Activated T-helper 1 cell treated with anti-CD3 and anti-CD28 coated beads, Interleukin-12 subunit alpha, Interleukin-12 subunit beta, Interleukin-2, Interleukin-4 antibody, amounts not matched to agents 30 ng/mL and 10 ng/mL and 1 ng/mL, durations not matched to agents 14 hours and 24 hours and 36 hours (primary cell): ENCODE results near the gene CNN2. TPM values are rescaled to one million over a fixed set of nuclear protein-coding genes. Genes with fewer than 3 reads are reported as not detected.

ENCODE experiments used
- DNase-seq: peaks from one replicate; pipeline ENCODE4 v3.0.0; 2021; ENCODE audit warnings: low spot score
- H3K27ac Mint-ChIP-seq: one replicate; pipeline ENCODE4 v1.8.0; 2021; ENCODE audit warnings: mild to moderate bottlenecking, mixed read lengths
- H3K27me3 Mint-ChIP-seq: one replicate; pipeline ENCODE4 v1.8.0; 2022; ENCODE audit warnings: mild to moderate bottlenecking, moderate library complexity, mixed read lengths; ENCODE audit not compliant: insufficient read depth
- H3K36me3 Mint-ChIP-seq: one replicate; pipeline ENCODE4 v1.8.0; 2021; ENCODE audit warnings: low read depth, mixed read lengths
- H3K4me1 Mint-ChIP-seq: one replicate; pipeline ENCODE4 v1.8.0; 2021; ENCODE audit warnings: low read depth, mixed read lengths
- H3K4me3 Mint-ChIP-seq: one replicate; pipeline ENCODE4 v1.8.0; 2021; ENCODE audit warnings: mild to moderate bottlenecking, moderate library complexity, mixed read lengths
- H3K9me3 Mint-ChIP-seq: one replicate; pipeline ENCODE4 v1.8.0; 2021; ENCODE audit warnings: mixed read lengths
- intact Hi-C: fragments of 100-400 bp; cut with micrococcal nuclease; formaldehyde crosslinking; loops from one replicate; pipeline ENCODE4 v1.15.1; 2024
- total RNA-seq: library from RNA; stranded (reverse); gene quantifications from 2 replicates; pipeline ENCODE4 v1.2.3, GENCODE V29; 2022

The CNN2 gene
- total RNA-seq, 1 donor from 2014 or later = 112 TPM

DNA sequence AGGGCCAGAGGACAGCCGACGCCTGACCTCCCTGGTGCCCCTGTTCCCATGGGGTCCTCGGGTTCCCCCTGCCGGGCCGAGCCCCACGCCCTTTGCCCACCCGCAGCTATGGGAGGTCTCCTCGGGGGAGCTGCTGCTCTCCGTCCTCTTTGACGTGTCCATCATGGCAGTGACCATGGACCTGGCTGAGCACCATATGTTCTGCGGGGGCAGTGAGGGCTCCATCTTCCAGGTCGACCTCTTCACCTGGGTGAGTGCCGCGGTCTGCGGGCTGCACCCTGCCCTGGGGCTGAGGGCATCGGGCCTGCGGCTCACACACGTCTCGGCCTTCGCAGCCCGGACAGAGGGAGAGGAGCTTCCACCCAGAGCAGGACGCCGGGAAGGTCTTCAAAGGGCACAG lies 35.7 kb upstream of the CNN2 start:
- H3K4me1 Mint-ChIP-seq = no peaks in the 10 kb centered on the region
- no peaks in the 10 kb centered on the region for H3K27me3 Mint-ChIP-seq
- DNase-seq = no peak

GRCh38 chr19:991174-991931 lies 35.1 kb upstream of the CNN2 start:
- Mint-ChIP-seq H3K36me3 (peaks cover 9% of the 10 kb centered on the region), H3K27me3 (peaks cover 1% of the 10 kb centered on the region), H3K4me1 (no peaks in the 10 kb centered on the region), H3K4me3 (no peak overlapping the region), H3K9me3 (no peaks in the 10 kb centered on the region), H3K27ac (no peak overlapping the region)
- peak; percentile 26 for DNase-seq
- intact Hi-C loops = loop anchor here (1.0 kb wide), 2 partner anchors 72 to 129 kb away; no protein-coding TSS in a partner anchor

More for the DNA sequence above, 35.7 kb upstream of the CNN2 start:
- no peaks in the 10 kb centered on the region for H3K9me3 Mint-ChIP-seq
- peaks cover 9% of the 10 kb centered on the region for H3K36me3 Mint-ChIP-seq
- H3K4me3 Mint-ChIP-seq = no peak overlapping the region
- no peak overlapping the region for H3K27ac Mint-ChIP-seq
- intact Hi-C loops = loop anchor here (1.0 kb wide), 2 partner anchors 73 to 128 kb away; no protein-coding TSS in a partner anchor

GRCh38 chr19:991932-992669 lies 34.3 kb upstream of the CNN2 start:
- no peak for DNase-seq
- Mint-ChIP-seq H3K4me3 (no peak overlapping the region), H3K27me3 (peaks cover 9% of the 10 kb centered on the region), H3K36me3 (peaks cover 9% of the 10 kb centered on the region), H3K27ac (no peak overlapping the region), H3K9me3 (no peaks in the 10 kb centered on the region), H3K4me1 (no peaks in the 10 kb centered on the region)
- intact Hi-C loops = loop anchor here (1.0 kb wide), 2 partner anchors 71 to 130 kb away; no protein-coding TSS in a partner anchor

DNA sequence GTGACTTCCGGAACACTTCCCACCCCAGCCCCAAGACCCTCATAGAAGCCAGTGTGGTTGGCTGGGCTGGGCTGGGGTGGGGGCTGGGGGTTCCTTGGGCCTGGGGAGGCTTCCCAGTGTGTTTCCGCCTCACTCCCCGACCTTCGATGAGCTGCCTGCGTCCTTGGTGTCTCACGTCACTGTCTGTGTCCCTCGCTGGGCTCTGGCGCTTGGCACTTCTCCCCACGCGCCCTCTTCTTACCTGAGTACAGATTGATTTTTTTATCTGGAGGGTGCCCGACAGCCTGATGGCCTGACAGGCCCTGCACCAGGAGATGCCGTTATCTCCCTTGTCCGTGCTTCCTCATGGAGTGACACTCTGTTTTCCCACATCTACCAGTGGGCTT lies 33.7 kb upstream of the CNN2 start:
- Mint-ChIP-seq H3K9me3 (no peaks in the 10 kb centered on the region), H3K4me3 (no peak overlapping the region), H3K27me3 (peaks cover 13% of the 10 kb centered on the region), H3K4me1 (no peaks in the 10 kb centered on the region), H3K36me3 (peaks cover 9% of the 10 kb centered on the region), H3K27ac (no peak overlapping the region)
- intact Hi-C loops = no loop called here
- no peak for DNase-seq

- Mint-ChIP-seq H3K36me3 (peaks cover 6% of the 10 kb centered on the region), H3K27ac (no peak overlapping the region), H3K4me3 (no peak overlapping the region), H3K4me1 (no peaks in the 10 kb centered on the region), H3K9me3 (no peaks in the 10 kb centered on the region), H3K27me3 (peaks cover 17% of the 10 kb centered on the region)
- DNase-seq = no peak
- intact Hi-C loops = no loop called here
Observed at GRCh38 chr19:993361-993830, 33.0 kb upstream of the CNN2 start.

DNA sequence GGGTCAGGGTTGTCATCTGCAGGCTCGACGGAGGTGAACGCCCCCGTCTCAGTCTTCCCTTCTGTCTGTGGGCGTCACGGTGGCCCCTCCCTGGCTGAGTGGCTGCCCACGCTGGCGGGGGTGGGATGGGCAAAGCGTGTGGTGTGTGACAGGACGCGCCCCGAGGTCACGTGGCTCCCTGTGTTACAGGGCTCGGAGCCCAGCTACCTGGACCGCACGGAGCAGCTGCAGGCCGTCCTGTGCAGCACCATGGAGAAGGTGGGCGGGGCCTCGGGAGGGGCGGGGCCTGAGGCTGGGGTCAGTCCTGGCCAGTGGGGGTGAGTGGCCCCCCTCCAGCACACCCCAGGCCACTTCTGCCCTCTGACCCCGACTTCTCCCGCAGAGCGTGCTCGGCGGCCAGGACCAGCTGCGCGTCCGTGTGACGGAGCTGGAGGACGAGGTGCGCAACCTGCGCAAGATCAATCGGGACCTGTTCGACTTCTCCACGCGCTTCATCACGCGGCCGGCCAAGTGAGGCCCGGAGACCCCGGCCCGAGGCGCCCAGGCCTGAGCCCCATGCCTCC lies 32.5 kb upstream of the CNN2 start:
- Mint-ChIP-seq H3K27ac (no peak overlapping the region), H3K4me3 (no peak overlapping the region), H3K4me1 (no peaks in the 10 kb centered on the region), H3K36me3 (peaks cover 6% of the 10 kb centered on the region), H3K9me3 (no peaks in the 10 kb centered on the region), H3K27me3 (peaks cover 20% of the 10 kb centered on the region)
- DNase-seq = no peak
- intact Hi-C loops = no loop called here

- Mint-ChIP-seq H3K4me3 (no peak overlapping the region), H3K27me3 (peaks cover 26% of the 10 kb centered on the region), H3K4me1 (peaks cover 5% of the 10 kb centered on the region), H3K36me3 (peaks cover 6% of the 10 kb centered on the region), H3K9me3 (no peaks in the 10 kb centered on the region), H3K27ac (no peak overlapping the region)
- no peak for DNase-seq
- intact Hi-C loops = no loop called here
Observed at GRCh38 chr19:994516-994915, 31.9 kb upstream of the CNN2 start.

DNA sequence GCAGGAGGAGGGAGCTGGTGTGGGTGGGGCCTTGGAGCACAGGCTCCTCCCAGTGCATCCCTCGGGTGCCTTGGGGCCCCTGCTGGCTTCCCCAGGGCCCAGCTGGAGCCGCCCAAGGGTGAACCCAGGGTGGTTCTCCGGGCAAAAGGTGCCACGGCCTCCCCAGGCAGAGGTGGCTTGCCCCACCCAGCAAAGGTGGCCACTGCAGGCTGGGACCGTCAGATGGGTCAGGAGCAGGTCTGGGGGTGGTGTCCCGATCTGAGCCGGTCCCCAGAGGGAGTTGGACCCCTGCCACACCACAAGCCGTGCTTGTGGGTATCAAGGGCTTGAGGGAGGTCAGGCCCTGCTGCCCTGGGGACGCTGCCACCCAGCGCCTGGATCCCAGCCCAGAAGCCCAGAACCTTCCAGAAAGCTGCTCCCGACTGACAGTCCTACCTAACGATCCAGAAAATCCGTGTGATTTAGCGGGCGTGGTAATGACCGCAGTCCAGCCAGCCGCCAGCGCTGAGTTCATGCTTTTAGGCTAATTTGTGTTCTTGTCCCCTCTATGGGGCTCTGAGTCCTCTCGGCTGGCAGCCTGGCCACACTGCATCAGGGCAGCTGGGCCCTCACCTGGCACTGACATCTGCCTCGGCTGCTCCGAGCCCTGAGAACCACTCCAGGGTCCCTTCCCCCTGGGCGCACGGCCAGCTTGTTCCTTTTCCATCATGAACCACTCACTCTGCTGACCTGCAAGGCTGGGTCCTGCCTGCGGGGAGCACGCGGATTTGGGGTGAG lies 31.2 kb upstream of the CNN2 start:
- intact Hi-C loops = no loop called here
- no peak overlapping the region for H3K27ac Mint-ChIP-seq
- no peaks in the 10 kb centered on the region for H3K9me3 Mint-ChIP-seq
- no peak for DNase-seq
- no peak overlapping the region for H3K4me3 Mint-ChIP-seq
- peaks cover 6% of the 10 kb centered on the region for H3K36me3 Mint-ChIP-seq
- H3K4me1 Mint-ChIP-seq = peaks cover 5% of the 10 kb centered on the region
- H3K27me3 Mint-ChIP-seq = peaks cover 30% of the 10 kb centered on the region

- Mint-ChIP-seq H3K4me1 (peaks cover 5% of the 10 kb centered on the region), H3K27me3 (peaks cover 33% of the 10 kb centered on the region), H3K9me3 (no peaks in the 10 kb centered on the region), H3K36me3 (peaks cover 6% of the 10 kb centered on the region), H3K27ac (no peak overlapping the region), H3K4me3 (peak overlapping the region; percentile 47)
- intact Hi-C loops = no loop called here
- DNase-seq = peak; percentile 69
Observed at GRCh38 chr19:996051-996838, 30.2 kb upstream of the CNN2 start.

- Mint-ChIP-seq H3K4me1 (peaks cover 5% of the 10 kb centered on the region), H3K4me3 (no peak overlapping the region), H3K9me3 (no peaks in the 10 kb centered on the region), H3K36me3 (peaks cover 4% of the 10 kb centered on the region), H3K27me3 (peaks cover 38% of the 10 kb centered on the region), H3K27ac (no peak overlapping the region)
- intact Hi-C loops = no loop called here
- DNase-seq = no peak
Observed at GRCh38 chr19:998064-998463, 28.3 kb upstream of the CNN2 start.

GRCh38 chr19:999379-999719 lies 27.1 kb upstream of the CNN2 start:
- H3K4me1 Mint-ChIP-seq = peaks cover 5% of the 10 kb centered on the region
- intact Hi-C loops = no loop called here
- H3K27ac Mint-ChIP-seq = no peak overlapping the region
- H3K36me3 Mint-ChIP-seq = no peaks in the 10 kb centered on the region
- no peaks in the 10 kb centered on the region for H3K9me3 Mint-ChIP-seq
- H3K4me3 Mint-ChIP-seq = peak overlapping the region; percentile 47
- peaks cover 38% of the 10 kb centered on the region for H3K27me3 Mint-ChIP-seq
- DNase-seq = no peak

- H3K4me1 Mint-ChIP-seq = peaks cover 5% of the 10 kb centered on the region
- H3K27me3 Mint-ChIP-seq = peaks cover 38% of the 10 kb centered on the region
- intact Hi-C loops = loop anchor here (2.0 kb wide), 2 partner anchors 137 to 229 kb away; no protein-coding TSS in a partner anchor
- H3K27ac Mint-ChIP-seq = no peak within 1 kb of the TSS
- peak; percentile 43 for DNase-seq
- no peaks in the 10 kb centered on the region for H3K9me3 Mint-ChIP-seq
- H3K4me3 Mint-ChIP-seq = peak within 1 kb of the TSS; percentile 47
- H3K36me3 Mint-ChIP-seq = no peaks in the 10 kb centered on the region
Observed at GRCh38 chr19:1000095-1000494, 26.3 kb upstream of the CNN2 start, which contains the start of gene GRIN3B. TSS of gene GRIN3B (plus strand) at chr19:1000419. CDS start at chr19:1000438, 19 bp downstream.
